ENCODE data around the gene EFNB2.

The EFNB2 gene

GRCh38 chr13:106526738-106527444 is 8.6 kb downstream of the EFNB2 start:
- DNase-seq (ENCODE audit: low spot score): no peak

GRCh38 chr13:106525865-106526264 is 9.6 kb downstream of the EFNB2 start:
- no peak for DNase-seq (ENCODE audit: low spot score)

GRCh38 chr13:106524108-106524507 is 11.4 kb downstream of the EFNB2 start:
- peak; percentile 61 for DNase-seq (ENCODE audit: low spot score)

GRCh38 chr13:106523576-106523975 is 11.9 kb downstream of the EFNB2 start:
- DNase-seq (ENCODE audit: low spot score): peak; percentile 27

- DNase-seq (ENCODE audit: low spot score): no peak
Measured at GRCh38 chr13:106522898-106523525, 12.4 kb downstream of the EFNB2 start.

GRCh38 chr13:106522112-106522705 is 13.3 kb downstream of the EFNB2 start:
- DNase-seq (ENCODE audit: low spot score): no peak

GRCh38 chr13:106521095-106521799 is 14.2 kb downstream of the EFNB2 start:
- DNase-seq (ENCODE audit: low spot score): no peak

- DNase-seq (ENCODE audit: low spot score): no peak
Measured at GRCh38 chr13:106520251-106521054, 15.0 kb downstream of the EFNB2 start.

- DNase-seq (ENCODE audit: low spot score): no peak
Measured at GRCh38 chr13:106518512-106518911, 16.9 kb downstream of the EFNB2 start.

GRCh38 chr13:106517109-106517847 is 18.2 kb downstream of the EFNB2 start:
- no peak for DNase-seq (ENCODE audit: low spot score)

GRCh38 chr13:106515635-106516254 is 19.7 kb downstream of the EFNB2 start:
- DNase-seq (ENCODE audit: low spot score): no peak

- DNase-seq (ENCODE audit: low spot score): no peak
Measured at GRCh38 chr13:106514928-106515634, 20.4 kb downstream of the EFNB2 start.

GRCh38 chr13:106513025-106513983 is 22.2 kb downstream of the EFNB2 start:
- DNase-seq (ENCODE audit: low spot score): no peak

GRCh38 chr13:106507560-106508274 is 27.7 kb downstream of the EFNB2 start:
- DNase-seq (ENCODE audit: low spot score): no peak

GRCh38 chr13:106506286-106506685 is 29.2 kb downstream of the EFNB2 start:
- DNase-seq (ENCODE audit: low spot score): no peak

- DNase-seq (ENCODE audit: low spot score): no peak
Measured at GRCh38 chr13:106505732-106506131, 29.7 kb downstream of the EFNB2 start.

GRCh38 chr13:106505295-106505694 is 30.2 kb downstream of the EFNB2 start:
- no peak for DNase-seq (ENCODE audit: low spot score)

All from SK-N-DZ (cell line).